ENCODE data around the gene ZFP36.

ZFP36 gene

DNA sequence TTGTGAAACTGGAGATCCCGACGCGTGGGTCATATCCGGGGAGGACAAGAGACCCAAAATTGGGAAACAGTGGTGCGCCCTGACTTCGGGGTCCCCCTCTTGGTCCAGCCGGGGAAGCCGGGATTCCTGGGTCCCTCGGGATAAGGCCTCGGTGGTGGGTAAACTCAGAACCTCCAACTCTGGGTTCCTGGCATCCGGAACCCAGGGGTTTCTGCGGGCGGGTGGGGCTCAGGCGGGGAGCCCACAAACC is 688 bp downstream of the ZFP36 start:
- no peak for DNase-seq

DNA sequence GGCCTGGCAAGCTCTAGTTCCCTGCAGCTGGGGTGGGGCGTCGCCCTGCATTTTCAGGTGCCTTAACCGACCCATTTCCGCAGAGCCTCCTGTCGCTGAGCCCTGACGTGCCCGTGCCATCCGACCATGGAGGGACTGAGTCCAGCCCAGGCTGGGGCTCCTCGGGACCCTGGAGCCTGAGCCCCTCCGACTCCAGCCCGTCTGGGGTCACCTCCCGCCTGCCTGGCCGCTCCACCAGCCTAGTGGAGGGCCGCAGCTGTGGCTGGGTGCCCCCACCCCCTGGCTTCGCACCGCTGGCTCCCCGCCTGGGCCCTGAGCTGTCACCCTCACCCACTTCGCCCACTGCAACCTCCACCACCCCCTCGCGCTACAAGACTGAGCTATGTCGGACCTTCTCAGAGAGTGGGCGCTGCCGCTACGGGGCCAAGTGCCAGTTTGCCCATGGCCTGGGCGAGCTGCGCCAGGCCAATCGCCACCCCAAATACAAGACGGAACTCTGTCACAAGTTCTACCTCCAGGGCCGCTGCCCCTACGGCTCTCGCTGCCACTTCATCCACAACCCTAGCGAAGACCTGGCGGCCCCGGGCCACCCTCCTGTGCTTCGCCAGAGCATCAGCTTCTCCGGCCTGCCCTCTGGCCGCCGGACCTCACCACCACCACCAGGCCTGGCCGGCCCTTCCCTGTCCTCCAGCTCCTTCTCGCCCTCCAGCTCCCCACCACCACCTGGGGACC is 1.2 kb downstream of the ZFP36 start:
- DNase-seq = no peak

DNA sequence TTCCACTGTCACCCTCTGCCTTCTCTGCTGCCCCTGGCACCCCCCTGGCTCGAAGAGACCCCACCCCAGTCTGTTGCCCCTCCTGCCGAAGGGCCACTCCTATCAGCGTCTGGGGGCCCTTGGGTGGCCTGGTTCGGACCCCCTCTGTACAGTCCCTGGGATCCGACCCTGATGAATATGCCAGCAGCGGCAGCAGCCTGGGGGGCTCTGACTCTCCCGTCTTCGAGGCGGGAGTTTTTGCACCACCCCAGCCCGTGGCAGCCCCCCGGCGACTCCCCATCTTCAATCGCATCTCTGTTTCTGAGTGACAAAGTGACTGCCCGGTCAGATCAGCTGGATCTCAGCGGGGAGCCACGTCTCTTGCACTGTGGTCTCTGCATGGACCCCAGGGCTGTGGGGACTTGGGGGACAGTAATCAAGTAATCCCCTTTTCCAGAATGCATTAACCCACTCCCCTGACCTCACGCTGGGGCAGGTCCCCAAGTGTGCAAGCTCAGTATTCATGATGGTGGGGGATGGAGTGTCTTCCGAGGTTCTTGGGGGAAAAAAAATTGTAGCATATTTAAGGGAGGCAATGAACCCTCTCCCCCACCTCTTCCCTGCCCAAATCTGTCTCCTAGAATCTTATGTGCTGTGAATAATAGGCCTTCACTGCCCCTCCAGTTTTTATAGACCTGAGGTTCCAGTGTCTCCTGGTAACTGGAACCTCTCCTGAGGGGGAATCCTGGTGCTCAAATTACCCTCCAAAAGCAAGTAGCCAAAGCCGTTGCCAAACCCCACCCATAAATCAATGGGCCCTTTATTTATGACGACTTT is 2.0 kb downstream of the ZFP36 start:
- no peak for DNase-seq

DNA sequence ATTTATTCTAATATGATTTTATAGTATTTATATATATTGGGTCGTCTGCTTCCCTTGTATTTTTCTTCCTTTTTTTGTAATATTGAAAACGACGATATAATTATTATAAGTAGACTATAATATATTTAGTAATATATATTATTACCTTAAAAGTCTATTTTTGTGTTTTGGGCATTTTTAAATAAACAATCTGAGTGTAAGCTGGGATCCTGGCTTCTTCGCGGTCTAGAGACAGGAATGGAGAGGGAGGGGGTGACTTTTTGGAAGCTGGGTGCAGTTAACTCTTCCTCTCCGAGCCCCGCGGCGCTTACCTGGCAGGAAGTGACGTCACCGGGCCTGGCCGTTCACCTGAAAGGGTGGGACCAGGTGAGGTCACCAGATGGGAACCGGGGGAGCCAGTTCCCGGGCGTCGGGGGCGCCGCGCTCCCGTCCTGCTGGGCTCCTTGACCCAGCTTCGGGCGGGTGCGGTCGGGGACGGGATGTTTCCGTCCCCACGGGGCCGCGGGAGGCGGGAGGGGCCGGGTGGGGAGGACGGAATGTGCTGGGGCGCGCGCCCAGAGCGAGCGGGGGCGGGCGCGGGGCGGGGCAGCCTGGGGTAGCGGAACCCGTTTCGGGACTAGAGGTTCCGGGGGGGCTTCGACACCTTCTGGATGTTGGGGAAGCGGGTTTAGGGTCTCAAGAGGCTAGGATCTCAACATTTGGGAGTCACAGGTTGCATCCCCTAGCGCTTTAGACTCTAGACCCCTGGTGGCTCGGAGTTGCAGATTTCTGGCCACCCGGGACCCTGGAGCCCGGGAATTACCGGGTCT is 2.8 kb downstream of the ZFP36 start:
- peak; percentile 61 for DNase-seq

DNA sequence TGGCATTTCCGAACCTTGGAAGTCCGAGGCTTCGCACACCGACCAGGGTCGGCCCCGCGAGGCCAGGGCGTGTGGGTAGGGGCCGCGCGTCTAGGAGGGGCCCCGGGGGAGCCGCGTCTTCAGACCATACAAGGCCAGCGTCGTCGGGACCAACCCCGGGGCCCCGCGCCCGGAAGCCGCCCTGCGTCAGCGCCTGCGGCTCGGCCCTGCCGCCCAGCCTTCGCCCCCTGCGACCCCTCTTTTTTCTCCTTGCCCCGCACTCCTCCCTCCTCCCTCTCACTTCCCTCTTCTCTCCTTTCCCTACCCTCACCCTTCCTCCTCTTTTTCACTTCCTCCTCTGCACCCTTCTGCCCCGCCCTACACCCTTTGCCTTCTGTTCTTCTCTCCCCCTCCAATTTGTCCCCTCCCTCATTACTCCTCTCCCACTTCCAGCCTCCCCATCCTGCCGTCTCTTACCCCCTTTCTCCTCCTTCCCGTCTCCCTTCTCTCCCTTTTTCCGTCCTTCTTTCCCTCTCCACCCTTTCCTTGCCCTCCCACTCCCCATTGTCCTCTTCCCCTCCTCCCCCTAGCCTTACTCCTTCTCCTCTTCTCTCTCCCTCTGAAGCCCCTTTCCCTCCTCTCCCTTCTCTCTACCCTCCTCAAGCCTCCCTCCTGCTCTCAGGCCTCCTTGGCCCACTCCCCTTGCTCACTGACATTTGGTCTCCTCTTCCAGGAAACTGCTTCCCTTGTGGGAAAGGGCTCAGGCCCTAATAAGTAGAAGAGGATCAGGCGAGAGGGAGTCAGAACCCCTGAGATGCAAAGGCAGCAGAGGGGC is 3.6 kb downstream of the ZFP36 start:
- DNase-seq = no peak

DNA sequence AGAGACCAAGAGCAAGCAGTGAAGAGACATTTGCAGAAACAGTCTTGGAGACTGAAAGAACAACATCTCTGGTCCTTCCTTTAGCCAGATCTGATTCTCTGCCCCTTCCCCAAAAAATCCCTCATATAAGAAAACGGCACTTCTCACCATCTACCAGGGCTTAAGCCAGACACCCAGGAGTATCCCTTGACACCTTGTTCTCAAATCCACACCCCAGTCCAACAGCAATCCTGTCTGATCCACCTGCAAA is 4.1 kb downstream of the ZFP36 start:
- DNase-seq = no peak

DNA sequence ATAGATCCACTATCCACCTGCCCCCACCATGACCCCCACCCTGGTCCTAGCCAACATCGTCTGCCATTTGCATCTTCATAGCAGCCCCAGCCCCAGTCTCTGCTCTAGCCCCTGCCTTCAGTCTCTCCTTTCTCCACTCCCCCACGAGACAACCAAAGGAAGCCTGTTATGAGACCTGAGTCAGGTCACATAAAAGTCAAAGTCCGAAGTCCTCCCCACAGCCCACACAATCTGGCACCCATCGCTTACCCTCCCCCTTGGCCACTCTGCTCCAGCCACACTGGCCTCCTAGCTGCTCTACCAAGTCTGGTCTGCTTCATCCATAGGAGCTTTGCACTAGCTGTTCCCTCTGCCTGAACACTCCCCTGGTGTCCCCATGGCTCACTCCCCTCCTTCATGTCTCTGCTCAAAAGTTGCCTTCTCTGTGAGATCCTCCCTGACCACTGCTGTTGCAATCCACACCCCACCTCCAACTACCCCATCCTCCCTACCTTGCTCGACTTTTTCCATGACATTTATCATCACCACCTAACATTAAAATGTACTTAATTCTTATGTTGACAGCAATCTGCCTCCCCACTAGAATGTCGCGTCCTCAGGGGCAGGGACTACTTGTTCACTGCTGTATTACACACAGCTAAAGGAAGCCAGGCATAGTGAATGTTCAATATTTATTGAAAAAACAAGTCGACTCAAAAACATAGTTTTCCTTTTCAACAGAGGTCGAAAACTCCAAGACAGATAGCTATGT is 4.6 kb downstream of the ZFP36 start:
- DNase-seq = no peak

DNA sequence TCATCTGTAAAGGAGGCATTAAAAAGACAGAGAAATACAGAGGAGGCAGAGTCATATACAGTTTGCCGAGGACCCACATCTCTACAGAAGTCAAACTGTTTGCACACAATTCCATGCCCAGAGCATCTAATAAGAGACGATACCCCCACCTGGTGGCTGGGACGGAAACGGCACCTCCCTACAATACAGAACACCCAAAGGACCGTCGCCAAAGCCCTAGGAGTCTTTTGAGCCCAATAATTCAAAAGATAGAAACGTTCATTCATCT is 5.1 kb downstream of the ZFP36 start:
- peak; percentile 88 for DNase-seq

DNA sequence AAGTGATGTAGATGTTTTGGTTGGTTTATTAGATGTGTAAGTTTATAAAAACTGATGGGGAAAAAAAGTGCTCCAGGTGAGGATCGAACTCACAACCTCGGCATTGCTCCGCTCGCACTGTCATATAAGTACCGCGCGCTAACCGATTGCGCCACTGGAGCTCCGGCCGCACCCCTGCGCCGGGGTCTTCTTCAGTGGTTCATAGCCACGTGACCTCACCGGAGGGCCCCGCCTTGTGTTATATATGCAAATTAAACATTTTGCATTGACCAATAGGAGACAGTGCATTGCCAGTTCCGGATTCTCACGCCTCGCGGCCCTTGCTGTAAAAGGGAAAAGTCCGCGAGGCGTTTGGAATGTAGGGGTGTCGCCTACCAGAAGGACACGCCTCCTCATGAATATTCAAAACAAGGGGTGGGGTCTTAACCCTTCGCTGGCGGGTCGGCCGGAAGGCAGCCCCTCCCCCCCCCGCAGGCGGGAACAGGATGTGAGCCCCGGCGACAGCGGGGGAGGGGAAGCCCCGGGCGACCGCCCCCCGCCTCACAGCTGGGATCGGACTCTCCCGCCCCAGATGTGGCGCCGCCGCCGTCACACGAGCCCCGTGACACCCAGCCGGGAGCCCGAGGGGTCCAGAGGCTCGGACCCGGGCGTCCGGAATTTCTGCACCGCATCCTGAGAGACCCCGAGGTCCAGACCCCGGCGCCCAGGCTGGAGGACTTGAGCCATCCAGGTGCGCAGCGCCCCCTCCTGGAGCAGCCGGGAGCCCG is 5.6 kb downstream of the ZFP36 start, which contains the start of gene PLEKHG2:
Gene PLEKHG2 (plus strand): TSS at position 570 of the 767 bp plus-strand sequence. CDS start 1,418 bp downstream, outside the sequence.
- DNase-seq = peak; percentile 98

DNA sequence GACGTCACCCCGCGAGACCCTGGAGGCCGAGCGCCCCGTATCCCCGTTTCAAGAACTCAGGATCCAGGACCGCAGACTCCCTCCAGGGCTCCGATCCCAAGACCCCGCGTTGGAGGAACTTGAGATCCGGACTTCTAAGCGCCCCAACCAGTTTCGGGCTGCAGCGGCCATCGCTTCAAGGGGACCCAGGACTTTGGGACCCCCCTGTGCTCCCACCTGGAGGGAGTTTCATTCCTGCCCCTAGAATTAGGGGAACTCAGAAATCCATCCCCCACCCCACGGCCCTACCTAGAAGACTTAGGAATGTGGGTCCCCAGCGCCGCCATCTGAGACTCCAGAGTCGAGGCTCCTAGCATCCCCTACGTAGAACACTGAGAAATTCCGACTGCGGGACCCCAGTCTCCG is 6.2 kb downstream of the ZFP36 start:
- no peak for DNase-seq

DNA sequence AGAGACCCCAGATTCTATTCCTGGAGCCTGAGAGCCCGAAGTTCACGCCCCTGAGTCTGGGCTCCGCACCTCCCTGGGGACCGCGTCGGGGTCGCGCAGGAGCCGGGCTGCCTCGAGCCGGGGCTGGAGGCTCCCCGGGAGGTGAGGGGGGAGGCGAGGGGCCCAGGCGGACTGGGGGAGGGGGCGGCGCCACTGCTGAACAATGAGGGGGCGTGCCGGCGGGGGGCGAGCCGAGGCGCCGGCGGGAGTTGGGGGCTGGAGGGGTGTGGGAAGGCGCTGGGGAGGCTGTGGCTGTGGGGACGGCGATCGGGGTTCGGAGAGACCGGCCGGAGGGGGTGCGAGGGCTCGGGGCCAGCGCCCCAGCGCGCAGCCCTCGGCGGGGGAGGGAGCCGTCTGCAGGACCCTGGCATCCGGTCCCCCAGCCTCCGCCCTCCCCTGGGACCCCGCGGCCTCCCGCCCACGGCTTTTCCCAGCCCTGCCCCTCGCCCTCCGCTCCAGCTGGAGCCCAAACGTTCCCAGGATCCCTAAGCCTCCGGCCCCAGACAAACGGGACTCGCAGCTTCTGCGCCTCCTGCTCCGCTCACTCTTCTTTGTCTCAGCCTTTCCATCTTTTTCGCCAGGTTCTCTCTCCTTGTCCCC is 6.7 kb downstream of the ZFP36 start:
- DNase-seq = no peak

DNA sequence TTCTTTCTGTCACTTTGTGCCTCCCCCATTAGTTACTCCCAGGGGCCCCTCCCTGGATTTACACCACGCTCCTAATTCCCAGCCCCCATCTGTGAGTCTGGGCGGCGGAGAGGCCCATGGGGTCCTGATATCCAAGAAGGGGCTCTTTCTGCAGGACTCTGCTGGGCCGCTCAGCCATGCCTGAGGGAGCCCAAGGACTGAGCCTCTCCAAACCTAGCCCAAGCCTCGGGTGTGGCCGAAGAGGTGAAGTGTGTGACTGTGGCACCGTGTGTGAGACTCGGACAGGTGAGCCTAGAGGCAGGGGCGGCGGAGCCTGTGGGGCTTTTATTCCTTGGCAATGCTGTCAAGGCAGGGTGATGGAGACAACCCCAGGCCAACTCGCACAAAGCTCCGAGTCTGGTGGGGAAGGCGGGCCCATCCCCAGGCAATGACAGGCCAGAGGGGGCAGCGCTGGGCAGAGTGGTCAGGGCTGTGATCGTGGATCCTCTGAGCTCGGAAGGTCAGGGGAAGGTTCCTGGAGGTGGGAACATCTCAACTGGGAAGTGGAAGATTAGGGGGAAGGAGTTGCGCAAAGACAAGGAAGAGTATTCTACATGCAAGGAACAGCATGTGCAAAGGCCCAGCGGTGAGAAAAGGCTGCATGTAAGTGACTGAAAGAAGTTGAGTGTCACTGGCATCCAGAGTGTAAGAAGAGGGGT is 7.4 kb downstream of the ZFP36 start:
- no peak for DNase-seq

DNA sequence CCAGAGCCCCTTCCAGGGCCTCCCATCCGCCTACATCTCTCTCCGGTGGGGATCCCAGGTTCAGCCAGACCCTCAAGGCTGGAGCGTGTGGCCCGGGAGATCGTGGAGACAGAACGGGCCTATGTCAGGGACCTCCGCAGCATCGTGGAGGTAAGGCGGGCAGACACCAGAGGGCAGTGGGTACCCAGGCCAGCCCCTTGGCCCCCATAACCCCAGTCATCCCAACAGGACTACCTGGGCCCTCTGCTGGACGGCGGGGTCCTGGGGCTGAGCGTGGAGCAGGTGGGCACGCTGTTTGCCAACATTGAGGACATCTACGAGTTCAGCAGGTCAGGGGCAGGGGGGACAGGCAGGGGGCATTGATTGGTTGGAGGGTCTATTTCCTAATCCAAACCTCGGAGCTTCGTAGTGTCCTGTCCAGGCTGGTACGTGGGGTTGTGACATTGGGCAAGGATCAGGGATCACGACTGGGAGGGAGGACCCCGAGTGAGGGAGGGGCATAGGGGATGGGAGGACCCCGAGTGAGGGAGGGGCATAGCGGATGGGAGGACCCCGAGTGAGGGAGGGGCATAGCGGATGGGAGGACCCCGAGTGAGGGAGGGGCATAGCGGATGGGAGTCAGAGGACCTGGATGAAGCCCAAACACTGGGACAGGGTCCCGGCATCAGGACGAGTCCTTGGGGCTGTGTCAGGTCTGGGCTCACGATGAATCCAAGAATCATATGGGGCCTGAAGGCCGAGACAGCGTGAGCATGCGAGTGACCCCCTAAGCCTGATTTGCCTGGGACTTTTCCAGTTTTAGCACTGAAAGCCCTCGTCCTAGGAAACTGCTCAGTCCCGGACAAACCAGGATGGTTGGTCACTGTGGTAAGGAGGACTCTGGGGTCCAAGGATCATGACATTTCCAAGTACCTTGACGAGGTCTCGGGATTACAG is 8.7 kb downstream of the ZFP36 start:
- DNase-seq = no peak

DNA sequence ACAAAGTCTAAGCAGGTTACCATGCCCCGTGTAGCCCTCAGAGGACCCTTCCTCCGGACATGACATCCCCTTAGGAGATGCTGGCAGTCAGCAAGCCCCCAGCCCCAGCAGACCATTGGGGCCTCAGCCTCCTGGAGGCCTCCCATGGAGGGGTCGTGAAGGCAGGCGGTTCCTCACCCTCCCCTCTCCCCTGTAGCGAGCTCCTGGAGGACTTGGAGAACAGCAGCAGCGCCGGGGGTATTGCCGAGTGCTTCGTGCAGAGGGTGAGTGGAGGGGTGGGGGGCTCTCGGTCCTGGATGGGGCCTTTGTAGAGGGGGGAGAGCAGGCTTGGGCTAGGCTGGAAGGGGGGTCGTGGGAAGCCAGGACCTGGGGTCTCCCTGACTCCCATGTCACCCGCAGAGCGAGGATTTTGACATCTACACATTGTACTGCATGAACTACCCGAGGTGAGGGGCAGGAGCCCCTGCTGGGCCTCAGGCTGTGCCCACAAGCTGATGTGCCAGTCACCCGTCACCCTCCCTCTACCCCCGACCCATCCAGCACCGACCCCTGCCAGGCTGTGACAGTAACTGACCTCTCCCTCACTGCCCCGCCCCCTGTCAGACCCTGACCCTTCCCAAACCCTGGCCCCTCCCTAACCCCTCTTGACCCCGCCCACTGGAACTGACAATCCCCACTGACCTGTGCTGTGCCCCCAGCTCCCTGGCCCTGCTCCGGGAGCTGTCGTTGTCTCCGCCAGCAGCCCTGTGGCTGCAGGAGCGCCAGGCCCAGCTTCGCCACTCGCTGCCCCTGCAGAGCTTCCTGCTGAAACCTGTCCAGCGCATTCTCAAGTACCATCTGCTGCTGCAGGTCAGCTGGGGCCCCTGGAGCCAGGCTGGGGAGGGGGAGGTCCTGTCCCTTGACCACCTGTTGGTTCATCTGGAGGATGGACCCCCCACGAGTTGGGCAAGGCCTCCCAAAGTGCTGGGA is 9.8 kb downstream of the ZFP36 start:
- no peak for DNase-seq

DNA sequence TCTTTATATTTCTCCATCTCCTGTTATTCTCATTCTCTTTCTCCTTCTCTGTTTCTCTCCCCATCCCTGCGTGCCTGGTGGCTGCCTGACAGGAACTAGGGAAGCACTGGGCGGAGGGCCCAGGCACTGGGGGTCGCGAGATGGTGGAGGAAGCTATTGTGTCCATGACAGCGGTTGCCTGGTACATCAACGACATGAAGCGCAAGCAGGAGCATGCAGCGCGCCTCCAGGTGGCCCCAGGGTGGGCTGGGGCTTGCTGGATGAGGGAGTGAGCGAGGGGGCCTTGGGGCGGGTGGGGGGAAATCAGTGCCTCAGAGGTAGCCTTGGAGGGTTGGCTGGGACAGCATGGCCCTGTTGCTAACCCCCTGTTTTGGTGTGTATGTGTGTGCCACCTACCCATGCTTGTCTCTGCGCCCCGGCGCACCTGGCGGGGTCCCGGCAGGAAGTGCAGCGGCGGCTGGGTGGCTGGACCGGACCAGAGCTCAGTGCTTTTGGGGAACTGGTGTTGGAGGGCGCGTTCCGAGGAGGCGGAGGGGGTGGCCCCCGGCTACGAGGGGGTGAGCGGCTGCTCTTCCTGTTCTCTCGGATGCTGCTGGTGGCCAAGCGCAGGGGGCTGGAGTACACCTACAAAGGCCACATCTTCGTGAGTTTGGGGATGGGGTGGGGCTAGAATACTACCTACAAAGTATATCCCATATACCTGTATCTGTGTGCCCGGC is 11.0 kb downstream of the ZFP36 start:
- no peak for DNase-seq

DNA sequence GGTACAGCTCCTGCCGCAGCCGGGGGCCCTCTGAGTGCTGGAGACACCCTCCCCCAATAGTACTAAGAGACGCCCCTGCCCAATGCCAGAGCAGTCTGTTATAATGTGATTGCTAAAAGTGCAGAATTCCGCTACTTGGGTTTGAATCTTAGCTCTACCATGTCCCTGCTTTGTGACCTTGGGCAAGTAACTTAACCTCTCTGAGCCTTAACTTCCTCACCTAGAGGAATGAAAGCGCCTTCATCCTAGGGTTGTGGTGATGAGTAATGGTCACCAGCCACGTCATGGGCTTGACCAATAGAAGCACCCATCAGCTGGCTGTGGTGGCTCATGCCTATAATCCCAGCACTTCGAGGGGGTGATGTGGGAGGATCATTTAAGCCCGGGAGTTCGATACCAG is 12.4 kb downstream of the ZFP36 start:
- DNase-seq = no peak

DNA sequence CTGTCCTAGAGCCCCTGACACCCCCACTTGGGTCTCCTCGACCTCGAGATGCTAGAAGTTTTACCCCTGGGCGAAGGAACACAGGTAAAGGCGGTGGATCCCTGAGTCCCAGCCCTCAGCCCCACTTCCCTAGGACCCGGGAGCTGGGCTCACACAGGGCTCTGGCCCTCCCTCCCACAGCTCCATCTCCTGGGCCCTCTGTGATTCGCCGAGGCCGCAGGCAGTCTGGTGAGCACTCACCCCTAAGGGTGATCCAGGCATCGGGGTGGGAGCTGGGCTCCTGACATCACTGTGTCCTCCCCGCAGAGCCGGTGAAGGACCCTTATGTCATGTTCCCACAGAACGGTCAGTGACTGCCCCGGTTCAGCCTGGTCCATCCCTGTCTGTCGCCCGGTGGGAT is 14.1 kb downstream of the ZFP36 start:
- DNase-seq = no peak

DNA sequence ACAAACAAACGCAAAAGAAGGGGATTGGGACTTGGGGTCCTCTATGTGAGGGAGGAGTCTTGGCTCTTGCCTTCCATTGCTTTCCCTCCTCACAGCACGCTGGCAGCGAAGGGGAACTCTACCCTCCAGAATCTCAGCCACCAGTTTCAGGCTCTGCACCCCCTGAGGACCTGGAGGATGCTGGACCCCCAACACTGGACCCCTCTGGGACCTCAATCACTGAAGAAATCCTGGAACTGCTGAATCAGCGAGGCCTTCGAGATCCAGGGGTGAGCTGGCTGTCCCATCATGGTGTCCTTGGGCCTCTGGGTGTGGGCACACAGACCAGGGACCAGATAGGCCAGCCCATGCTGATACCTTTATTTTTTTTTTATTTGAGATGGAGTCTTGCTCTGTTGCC is 15.4 kb downstream of the ZFP36 start:
- DNase-seq = no peak
